ENCODE data around the gene CERS2.

The CERS2 gene, protein sequence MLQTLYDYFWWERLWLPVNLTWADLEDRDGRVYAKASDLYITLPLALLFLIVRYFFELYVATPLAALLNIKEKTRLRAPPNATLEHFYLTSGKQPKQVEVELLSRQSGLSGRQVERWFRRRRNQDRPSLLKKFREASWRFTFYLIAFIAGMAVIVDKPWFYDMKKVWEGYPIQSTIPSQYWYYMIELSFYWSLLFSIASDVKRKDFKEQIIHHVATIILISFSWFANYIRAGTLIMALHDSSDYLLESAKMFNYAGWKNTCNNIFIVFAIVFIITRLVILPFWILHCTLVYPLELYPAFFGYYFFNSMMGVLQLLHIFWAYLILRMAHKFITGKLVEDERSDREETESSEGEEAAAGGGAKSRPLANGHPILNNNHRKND

DNA sequence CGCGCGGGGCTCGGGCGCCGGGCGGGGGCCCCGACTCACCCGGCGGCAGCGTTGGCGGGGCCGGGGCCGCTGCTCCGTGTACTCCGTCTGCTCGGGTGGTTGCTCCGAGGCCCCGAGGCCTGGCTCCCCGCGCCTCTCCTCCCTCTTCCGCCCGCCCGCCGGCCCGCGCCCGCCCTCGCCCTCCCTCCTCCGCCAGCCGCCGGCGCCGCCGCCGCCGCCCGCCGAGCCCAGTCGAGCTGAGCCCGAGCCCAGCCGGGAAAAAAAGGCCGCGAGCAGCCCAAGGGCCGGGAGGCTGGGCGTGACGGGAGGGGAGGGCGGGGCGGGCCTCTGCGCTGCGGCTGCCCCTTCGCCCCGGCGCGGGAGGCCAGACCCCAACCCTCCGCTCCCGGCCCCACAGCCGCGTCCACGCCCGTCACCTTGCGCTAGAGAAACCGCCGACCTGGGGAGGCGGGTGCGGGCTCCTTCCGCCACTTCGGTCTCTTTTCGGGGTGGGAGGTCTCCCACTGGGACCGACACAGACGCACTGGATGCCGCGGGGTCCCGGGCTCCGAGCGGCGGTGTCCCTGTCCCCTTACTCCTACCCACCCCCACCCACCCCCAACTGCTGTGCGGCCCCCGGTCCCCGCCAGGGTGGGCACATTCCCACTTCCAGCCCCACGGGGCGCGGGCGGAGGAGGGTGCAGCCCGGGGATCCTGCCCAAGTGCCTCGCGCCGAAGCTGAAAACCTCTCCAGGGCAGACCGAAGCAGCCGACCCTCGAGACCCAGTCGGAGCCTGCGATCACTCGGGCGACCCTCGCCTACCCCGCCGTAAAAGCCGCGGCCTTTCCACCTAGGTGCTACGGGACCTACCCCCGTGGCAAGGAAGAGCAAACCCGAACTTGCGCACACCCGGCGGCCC lies at the start of gene CERS2:
Gene CERS2 (minus strand): TSS at position 256 of the 899 bp plus-strand sequence. CDS start 5,745 bp downstream, outside the sequence.
- peak; percentile 28 to 60 for DNase-seq (ENCODE audit: low read depth in 2 of 2)

DNA sequence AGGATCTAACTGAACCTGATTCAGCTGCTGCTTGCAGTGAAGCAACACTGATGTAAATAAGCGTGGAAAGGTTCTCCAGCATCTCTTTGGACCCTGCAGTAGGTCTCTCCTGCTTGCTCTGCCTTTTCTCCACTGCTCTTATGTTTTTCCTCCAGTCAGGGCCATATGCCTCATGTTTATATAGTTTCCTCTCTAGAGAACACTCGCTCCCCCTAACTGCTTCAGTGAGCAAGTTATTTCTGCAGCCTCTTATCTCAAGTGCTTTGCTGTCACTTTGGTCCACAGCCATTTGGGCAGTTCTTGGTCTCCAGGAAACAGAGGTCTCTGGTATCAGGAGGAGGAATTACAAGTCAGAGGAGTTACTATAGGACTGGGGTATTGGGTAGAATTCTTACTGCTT lies 38.9 kb upstream of the CERS2 start:
- DNase-seq (ENCODE audit: low read depth in 2 of 2): no peak

DNA sequence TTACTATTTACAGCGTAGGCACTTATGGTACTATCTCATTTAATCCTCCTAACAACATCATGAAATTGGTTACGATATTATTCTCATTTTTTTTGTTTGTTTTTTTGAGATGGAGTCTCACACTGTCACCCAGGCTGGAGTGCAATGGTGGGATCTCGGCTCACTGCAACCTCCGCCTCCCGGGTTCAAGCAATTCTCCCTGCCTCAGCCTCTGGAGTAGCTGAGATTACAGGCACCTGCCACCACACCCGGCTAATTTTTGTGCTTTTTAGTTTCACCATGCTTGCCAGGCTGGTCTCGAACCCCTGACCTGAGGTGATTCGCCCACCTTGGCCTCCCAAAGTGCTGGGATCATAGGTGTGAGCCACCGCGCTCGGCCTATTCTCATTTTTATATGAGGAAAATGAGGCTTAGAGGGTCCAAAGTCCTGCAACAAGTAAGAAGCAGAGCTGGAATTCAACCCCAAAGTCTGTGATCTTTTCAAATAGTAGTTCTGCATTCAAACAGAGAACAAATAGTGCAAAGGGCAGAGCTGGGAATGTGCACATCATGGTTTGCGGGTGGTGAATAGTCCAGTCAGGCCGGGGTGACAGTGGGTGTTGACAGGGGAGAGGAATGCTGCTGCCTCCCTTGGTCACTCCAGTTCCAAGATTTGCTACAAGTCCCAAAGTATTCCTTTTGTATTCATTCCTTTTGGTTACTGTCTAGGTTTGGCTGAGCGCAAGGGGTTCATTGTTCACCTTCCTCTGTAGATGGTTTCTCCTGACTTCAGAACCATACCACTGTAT lies 38.2 kb upstream of the CERS2 start:
- no peak for DNase-seq (ENCODE audit: low read depth in 2 of 2)

DNA sequence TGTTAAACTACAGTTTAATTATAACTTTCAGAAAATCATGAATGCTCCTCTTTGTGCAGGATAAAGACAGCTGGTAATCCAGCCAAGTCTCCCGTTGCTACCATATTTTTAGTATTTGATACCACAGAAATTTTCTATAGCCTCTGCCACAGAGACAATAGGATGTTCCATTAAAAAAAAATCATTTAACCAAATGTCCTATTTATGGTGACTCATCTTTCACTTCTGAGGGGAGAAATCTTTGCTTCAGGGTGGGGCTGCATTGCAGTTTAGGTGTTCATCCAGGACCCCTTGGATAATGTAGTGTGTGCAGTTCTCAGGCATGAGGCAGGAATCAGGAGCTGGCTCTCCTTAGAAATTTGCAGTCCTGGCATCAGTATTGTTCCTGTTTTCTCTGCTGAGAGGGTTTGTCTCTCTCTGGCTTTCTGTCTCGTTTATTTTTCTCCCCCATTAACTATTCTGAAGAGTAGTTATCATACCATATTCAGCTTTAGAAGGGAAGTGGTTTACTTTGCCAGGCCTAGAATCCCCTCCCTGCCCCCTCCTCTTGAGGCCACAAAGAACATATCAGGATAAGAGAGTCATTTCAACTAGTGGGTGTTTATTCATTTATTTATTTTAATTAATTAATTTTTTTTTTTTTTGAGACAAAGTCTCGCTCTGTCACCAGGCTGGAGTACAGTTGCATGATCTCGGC lies 36.7 kb upstream of the CERS2 start:
- DNase-seq (ENCODE audit: low read depth in 2 of 2): no peak

DNA sequence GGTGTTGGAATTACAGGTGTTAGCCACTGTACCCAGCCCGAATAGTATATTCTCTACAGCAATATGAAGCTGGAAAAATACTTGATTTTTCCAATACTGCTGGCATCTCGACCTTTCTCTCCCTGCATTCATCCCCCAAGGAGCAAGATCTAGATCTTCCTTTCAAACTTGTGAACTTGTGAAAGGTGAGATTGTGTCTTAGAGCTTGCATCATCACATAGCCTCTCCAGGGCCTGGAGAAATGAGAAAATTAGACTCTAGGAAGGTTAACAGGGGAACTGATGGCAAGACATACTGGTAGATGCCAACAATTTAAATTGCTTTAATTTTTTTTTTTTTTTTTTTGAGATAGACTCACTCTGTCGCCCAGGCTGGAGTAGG lies 35.7 kb upstream of the CERS2 start:
- DNase-seq (ENCODE audit: low read depth in 2 of 2): no peak

DNA sequence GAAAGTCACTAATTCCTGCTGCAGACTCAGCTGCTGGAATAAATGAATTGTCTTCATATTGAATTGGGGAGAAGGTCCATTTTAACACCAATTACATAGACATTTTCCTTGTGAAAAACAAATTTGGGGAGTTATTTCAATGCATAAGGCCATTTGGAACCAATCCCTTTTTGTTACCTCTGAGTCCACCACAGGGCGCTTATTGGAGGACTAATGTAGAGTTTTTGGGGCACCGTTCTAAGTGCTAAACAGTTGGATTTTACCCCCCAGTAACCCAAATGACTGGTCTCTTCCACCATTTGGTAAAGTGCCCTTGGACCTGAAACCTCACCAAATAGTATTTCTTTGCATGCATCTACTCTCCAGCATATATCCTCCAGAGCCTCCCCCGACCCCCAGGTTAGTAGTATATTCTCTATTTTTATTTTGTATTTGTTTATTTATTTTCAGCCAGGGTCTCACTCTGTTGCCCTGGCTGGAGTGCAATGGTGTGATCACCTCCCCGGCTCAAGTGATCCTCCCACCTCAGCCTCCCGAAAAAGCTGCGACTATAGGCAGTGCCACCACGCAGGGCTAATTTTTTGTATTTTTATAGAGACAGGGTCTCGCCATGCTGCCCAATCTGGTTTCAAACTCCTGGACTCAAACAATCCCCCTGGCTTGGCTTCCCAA lies 35.2 kb upstream of the CERS2 start:
- DNase-seq (ENCODE audit: low read depth in 2 of 2): no peak

DNA sequence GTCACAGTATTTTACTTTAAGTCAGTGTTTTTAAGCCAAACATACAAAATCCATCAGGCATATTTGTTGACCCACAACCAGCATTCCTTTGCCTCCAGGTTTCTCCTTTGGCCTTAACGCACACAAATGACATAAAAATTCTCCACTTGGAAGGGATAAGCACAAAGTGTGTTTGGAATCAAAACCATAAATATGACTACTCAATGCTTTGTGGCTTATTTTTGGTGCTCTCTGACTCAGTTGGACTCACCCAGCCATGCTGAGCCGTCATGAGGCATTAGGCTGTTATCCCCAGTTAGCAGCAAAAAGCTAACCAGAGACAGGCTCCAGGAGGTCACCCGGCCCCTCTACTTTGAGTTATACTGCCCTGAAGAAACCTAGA lies 34.6 kb upstream of the CERS2 start:
- no peak for DNase-seq (ENCODE audit: low read depth in 2 of 2)

DNA sequence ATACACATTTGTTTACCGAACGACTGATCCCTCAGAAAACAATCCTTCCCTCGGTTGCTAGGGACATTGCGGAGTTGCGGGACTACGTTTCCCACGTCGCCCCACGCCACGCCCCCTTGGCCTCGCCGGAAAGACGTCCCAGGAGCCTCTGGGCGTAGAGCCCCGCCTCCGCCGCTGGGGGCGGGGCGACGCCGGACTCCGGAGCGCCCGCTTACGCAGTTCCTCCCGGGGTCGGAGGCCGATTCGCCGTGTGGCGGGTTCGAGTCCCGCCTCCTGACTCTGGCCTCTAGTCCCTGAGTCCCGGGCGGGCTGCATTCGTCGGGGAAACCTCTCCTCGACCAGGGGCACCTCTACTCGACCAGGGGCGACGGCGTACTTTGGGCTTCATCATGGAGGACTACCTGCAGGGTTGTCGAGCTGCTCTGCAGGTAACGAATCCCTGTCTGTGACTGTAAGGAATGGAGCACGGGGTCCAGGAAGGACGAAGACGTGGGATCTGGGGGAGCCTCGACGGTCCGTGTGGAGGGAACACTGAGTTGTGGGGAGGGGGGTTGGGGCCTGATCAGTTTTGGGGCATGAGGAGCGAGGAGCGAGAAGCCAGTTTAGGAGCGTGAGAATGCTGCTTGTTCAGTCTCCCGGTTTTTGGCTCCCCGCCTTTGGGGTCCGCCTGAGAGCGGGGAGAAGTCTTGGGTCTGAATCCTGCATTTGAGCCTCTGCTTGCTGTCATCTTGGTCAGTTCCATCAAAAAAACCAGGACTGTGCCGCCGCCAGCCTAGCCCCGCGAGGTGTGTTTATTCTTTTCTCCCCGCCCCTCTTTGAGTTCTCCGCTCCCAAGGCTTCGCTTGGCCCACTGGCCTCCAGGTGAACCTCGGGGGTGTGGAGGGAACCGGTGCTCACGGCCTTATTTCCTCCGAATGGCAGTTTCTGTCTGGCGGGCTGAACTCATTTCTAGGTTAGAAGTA lies 33.9 kb upstream of the CERS2 start, which contains the start of gene PRUNE1:
Gene PRUNE1 (plus strand): TSS at position 206 of the 962 bp plus-strand sequence. CDS start 184 bp downstream, at position 390.
- DNase-seq (ENCODE audit: low read depth in 2 of 2): peak; percentile 85 to 91

DNA sequence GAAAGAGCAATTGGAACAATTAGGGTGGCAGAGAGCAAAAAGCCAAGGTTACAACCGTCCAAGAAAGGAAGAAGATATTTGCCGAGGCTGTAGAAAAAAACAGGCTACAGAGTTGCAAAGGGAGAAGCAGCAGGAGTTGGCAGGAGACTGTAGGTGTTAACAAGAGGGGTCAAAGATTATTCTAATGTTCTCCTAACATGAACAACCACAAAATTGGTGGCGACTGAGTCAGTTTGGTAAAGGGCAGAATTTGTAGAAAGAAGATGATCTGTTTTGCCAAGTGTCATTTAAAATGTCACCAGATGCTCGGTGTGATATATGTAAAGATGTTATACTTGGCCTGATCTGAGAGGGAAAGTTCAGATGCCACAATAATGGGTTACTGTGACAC lies 33.2 kb upstream of the CERS2 start:
- DNase-seq (ENCODE audit: low read depth in 2 of 2): no peak

DNA sequence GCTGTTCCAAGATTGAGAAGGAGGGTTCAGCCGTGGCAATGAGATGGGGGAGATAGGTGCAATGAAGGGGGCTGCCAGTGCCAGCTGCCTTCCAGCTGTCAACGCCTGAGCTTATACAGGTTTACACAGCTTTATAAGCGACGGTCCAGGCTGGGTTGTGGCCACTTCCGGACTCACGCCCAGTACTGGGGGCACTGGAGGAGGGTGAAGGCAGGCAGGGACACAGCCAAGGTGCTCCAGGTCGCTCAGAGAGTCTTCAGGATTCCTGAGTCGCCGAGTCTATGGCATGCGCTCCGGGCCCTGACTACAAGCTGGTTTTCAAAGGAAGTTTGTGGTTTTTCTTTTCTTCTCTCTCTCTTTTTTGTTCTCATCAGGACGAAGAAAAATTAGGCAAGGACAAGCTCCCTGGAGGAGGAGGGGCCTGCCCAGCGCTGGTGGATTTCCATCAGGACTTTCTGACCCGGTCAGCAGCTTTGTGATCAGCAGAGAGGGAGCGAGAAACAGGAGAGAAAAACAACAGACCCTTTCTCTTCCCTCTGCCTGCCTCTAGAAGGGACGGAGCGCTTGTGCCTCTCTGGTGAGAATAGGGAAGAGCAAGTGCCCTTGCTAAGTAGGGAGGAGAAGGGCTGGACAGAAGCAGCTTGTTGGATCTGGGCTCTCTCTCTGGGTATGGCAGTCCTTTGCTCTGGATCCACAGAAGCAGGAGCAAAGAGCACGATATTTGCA lies 31.9 kb upstream of the CERS2 start, which contains the start of gene MINDY1:
Gene MINDY1 (minus strand): TSS at position 576 of the 726 bp plus-strand sequence. CDS start 4,285 bp downstream, outside the sequence.
- no peak for DNase-seq (ENCODE audit: low read depth in 2 of 2)

DNA sequence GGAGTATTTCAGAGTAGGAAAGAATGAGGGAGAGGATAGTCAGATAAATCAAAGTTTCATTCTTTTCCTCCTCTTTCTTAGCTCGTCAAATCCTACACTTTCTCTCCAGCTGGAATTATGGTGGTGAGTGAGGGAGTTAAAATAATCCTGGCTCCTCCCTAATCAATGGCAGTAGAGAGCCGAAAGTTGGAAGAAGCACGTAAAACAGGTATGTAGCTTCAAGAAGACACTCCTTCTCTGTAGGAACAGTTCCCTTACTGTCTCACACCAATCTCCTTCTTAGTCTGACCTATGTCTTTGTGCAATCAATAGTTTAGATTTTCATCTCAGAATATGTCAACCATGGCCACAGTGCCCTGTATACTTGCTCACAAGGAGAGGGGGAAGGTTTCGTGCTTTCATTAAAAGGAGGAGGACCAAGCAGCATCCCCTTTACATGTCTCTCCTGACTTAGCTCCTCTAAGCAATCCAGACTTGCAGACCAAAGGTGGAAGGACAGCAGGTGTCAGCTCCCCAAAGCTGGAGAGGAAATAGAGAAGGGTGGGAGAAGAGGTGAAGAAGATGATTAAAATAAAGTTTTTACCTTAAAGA lies 31.2 kb upstream of the CERS2 start:
- DNase-seq (ENCODE audit: low read depth in 2 of 2): no peak

DNA sequence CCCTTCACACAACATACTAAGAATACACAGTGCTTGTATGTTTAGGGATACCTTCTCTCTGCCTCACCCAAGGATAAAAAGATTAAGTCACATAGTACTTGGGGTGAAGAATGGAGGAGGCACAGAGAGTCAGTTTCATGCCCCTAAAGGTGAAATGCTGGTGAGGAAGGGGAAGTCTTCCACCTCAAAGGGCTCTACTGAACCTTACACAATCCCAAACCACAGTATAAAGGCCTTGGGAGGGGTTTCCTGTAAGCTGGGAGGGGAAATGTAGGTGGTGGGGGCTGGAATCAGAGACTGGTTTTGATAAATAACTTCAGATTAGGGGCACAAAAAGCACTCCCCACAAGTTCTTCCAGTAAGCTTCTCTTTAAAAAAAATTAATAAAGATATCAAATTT lies 28.5 kb upstream of the CERS2 start:
- DNase-seq (ENCODE audit: low read depth in 2 of 2): no peak

DNA sequence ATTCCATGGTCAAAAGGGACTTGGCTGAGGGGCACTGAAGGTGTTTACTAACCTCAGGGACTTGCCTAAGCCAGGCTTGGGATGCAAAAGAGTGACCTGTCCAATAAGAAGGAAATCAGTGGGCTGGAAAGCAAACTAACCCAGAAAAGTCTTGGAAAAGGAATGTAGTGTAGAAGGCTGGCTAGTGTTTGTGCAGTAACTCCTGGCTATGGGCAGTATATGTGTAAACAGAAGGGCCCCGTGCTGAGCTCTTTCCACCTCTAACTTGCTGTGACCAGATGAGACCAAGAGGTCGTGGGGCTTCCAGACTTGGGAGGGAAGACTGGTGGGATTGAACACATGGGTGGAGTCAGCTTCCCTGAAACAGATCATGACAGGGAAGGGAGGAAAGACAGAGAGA lies 28.0 kb upstream of the CERS2 start:
- DNase-seq (ENCODE audit: low read depth in 2 of 2): no peak

DNA sequence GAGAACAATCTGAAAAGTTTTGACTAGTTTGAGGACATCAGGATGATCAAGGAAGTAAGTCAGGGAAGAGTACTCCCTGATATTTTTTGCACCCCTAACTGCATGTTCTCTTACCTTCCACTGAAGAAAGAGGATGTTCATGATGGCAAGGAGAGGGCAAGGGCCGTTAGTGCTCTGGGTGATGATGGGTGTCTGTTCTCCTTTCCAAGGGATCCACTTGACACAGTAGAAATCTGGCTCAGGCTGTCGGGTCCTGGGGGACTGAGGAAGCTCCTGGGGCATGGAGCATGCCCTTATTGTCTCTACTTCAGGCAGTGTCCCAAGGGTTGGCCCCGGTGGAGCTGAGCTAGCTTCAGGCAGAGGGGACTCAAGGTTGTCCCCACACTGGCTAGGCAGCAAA lies 27.4 kb upstream of the CERS2 start:
- no peak for DNase-seq (ENCODE audit: low read depth in 2 of 2)

DNA sequence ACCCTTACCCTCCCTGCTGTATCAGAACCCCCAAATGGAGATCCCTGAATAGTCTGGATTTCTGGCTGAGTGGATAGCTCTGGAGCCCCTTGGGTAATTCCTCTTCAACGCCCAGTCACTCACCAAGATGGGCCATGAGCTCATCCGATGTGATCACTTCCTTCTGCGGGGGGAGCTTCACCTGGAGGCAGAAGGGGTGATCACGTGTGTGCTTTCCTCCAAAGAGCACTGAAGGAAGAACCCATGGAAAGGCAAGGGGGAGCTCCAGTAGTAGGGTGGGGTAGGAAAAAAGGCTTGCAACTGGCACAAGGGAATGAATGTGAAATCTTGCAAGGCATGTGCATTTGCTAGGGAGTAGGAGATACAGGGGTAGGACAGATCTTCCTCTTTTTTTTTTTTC lies 27.0 kb upstream of the CERS2 start:
- DNase-seq (ENCODE audit: low read depth in 2 of 2): no peak

DNA sequence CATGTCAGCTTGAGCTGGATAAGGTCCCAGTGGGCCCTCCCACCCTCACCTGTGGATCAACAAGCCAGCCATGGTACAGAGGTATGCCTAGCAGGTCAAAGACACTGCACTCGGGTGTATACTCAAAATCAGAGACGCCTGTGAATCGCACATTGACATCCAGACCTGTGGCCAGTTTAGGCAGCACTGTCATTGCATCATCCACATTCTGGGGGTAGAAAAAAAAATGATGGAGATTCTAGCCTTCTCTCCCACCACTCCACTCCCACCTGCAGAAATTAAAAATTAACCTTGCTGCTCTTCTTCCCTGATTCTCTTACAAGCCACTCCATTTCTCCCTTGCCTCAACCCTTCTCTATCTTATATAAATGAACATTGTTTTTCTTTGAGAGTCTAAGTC lies 25.8 kb upstream of the CERS2 start:
- no peak for DNase-seq (ENCODE audit: low read depth in 2 of 2)

DNA sequence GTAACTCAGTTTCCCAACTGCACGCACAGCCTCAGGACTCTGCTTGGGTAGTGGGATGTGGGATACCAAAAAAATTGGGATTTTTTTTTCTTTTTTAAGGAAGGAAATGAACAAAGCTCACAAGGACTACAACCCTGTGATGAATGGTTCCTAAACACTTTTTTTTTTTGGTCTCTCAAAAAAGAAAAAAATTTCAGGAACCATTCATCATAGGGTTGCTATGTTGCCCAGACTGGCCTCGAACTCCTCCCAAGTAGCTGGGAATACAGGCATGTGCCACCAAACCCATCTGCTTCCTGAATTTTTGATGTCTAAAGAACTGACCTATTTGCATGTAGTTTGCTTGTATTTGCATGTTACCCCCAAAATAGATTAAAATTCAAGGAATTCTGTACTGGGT lies 25.3 kb upstream of the CERS2 start:
- DNase-seq (ENCODE audit: low read depth in 2 of 2): no peak

DNA sequence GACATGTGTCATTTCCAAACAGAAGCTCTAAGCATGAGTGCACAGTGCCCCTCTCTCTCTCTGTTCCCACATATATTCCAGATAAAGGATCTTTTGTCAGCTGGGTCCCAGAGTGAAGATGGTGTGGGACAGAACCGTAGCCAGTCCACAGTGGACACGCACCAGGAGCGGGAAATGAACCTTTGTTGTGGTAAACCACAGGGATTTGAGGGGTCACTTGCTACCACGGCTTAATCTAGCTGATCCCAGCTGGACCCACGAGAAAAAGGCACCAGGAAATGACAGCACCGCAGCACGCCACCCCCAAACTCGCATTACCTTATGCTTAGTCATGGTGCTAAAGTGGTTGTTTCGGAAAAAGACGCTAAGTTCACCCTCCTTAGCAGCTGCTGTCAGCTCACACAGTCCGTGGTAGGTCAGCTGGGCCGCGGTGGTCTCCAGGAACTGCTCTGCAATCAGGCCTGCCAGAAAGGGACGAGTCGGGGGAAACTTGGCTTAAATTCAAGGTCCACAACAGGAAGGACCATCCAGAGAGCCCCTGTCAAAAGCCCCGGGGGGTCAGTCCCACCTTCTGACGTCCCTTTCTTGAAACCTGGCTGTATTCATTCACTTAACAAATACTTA lies 24.5 kb upstream of the CERS2 start:
- no peak for DNase-seq (ENCODE audit: low read depth in 2 of 2)
